Measurements from ENCODE around the gene UCK2. TPM values are rescaled to one million over a fixed set of nuclear protein-coding genes. Genes with fewer than 3 reads are reported as not detected.

The UCK2 gene
- total and polyA plus RNA-seq, 2 donors (not counting 3 experiments of a cell fraction or from before 2014, with no cell fraction given): 62.3 to 74.7 TPM

DNA sequence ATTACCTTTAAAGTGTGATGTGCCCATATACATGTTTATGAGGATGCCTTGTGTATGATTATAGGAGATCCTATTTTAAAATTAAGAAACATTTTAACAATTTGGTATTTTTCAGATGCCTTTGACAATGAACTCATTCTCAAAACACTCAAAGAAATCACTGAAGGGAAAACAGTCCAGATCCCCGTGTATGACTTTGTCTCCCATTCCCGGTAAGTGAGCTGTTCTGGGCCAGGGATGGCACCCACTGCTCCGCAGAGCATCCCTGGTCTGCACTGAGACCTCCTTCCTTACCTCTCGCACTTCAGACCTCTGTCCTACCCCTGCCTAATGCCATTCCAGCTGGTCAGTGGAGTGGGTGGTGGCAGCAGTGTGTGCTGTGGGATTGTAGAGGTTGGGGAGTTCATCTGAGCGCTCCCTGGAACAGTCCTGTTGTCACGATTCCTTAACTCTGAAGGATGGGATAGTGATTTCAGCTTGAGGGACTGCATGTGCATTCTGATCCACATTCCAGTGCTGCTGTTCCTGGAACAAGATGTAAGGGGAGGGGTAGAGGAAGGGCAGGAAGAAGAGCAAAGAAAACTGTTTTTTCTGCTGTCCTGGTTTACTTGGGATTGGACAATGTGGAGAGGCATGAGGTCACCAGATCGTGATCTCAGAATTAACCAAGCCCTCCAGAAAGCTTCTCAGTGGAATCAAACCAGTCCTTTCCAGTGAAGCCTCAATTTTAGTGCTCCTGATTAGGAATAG lies 63.9 kb downstream of the UCK2 start:
- ChIA-PET POLR2A (no interaction called here), CTCF (interaction anchor here (1.6 kb wide), 1 partner anchor 20 kb away, joined by 4 read pairs; no protein-coding TSS in a partner anchor)
- DNase-seq (ENCODE audit: low read depth, low spot score) (no peak), FAIRE-seq (no peak)
- Histone ChIP-seq H3K9me1 (replicated peaks; ENCODE audit: control insufficient read depth, extremely low read depth, insufficient read depth, low read length) (no peaks in the 10 kb centered on the region), H3K79me2 (ENCODE audit: control insufficient read depth, insufficient read depth, low read length) (peaks cover 47% of the 10 kb centered on the region), H3K36me3 (ENCODE audit: control insufficient read depth in 2 of 2, extremely low read depth in 1 of 2, insufficient read depth in 2 of 2, low read length in 2 of 2) (peaks cover 0 to 9% of the 10 kb centered on the region in 2 experiments), H3K4me3 (replicated peaks in 1 of 3; ENCODE audit: insufficient read depth in 1 of 3, low read depth in 1 of 3, low read length in 3 of 3) (no peak overlapping the region), H3K27me3 (ENCODE audit: control insufficient read depth in 2 of 2, insufficient read depth in 2 of 2, low read length in 2 of 2) (no peaks in the 10 kb centered on the region), H3K27ac (ENCODE audit: insufficient read depth, low read depth, low read length) (no peak overlapping the region), H3K9me3 (replicated peaks; ENCODE audit: control insufficient read depth, insufficient read depth, low read length) (no peaks in the 10 kb centered on the region), H3K4me2 (ENCODE audit: insufficient read depth, low read length) (no peak overlapping the region), H3K9ac (replicated peaks; ENCODE audit: extremely low read depth, insufficient read depth, low read length) (no peak overlapping the region), H4K20me1 (replicated peaks; ENCODE audit: control insufficient read depth, extremely low read depth, insufficient read depth, low read length) (no peaks in the 10 kb centered on the region), H2AFZ (ENCODE audit: low read depth, low read length) (no peak overlapping the region), H3K4me1 (ENCODE audit: control insufficient read depth, extremely low read depth, insufficient read depth, low read length) (peaks cover 18% of the 10 kb centered on the region)
- dilution Hi-C loops (cut with MboI; ENCODE audit: extremely low pct_ligation_motif_present, low sequenced_read_pairs): no loop called here
- TF ChIP-seq, protein P1, sequence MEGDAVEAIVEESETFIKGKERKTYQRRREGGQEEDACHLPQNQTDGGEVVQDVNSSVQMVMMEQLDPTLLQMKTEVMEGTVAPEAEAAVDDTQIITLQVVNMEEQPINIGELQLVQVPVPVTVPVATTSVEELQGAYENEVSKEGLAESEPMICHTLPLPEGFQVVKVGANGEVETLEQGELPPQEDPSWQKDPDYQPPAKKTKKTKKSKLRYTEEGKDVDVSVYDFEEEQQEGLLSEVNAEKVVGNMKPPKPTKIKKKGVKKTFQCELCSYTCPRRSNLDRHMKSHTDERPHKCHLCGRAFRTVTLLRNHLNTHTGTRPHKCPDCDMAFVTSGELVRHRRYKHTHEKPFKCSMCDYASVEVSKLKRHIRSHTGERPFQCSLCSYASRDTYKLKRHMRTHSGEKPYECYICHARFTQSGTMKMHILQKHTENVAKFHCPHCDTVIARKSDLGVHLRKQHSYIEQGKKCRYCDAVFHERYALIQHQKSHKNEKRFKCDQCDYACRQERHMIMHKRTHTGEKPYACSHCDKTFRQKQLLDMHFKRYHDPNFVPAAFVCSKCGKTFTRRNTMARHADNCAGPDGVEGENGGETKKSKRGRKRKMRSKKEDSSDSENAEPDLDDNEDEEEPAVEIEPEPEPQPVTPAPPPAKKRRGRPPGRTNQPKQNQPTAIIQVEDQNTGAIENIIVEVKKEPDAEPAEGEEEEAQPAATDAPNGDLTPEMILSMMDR (IDR thresholded peaks at IDR 0.05; ENCODE audit: extremely low read depth in 1 of 2, insufficient read depth in 1 of 2, low read depth in 1 of 2, low read length in 2 of 2): no peak
- TF ChIP-seq GATA2 (IDR thresholded peaks at IDR 0.05; ENCODE audit: insufficient read depth, insufficient read length, low read depth, low read length): no peak
- TF ChIP-seq MYC (IDR thresholded peaks at IDR 0.05; ENCODE audit: low read depth, low read length): no peak
- no peak for TF ChIP-seq POLR2AphosphoS5 (IDR thresholded peaks at IDR 0.05; ENCODE audit: insufficient read depth, low read depth, low read length)
- no peak for TF ChIP-seq FOS (IDR thresholded peaks at IDR 0.05; ENCODE audit: borderline replicate concordance, insufficient read depth, low read length)
- no peak for TF ChIP-seq JUN (IDR thresholded peaks at IDR 0.05; ENCODE audit: borderline replicate concordance, insufficient read depth, insufficient read length, low read depth)
- TF ChIP-seq EZH2 (IDR thresholded peaks at IDR 0.05; ENCODE audit: borderline replicate concordance, low read depth, low read length, severe bottlenecking): no peak
- intact Hi-C loops (cut with micrococcal nuclease): no loop called here
- BruUV-seq (replicated peaks): no TSS peak
